ENCODE measurements around the gene KCNN4. TPM values are rescaled to one million over a fixed set of nuclear protein-coding genes. Genes with fewer than 3 reads are reported as not detected.
"Not testable (repeated sequence)": the region's sequence is repeated elsewhere in the genome, so short reads cannot be mapped to it uniquely, and the experiment has no call there.

The KCNN4 gene
- total RNA-seq, 1 experiment from 2014 or later, result 29.7 TPM

DNA sequence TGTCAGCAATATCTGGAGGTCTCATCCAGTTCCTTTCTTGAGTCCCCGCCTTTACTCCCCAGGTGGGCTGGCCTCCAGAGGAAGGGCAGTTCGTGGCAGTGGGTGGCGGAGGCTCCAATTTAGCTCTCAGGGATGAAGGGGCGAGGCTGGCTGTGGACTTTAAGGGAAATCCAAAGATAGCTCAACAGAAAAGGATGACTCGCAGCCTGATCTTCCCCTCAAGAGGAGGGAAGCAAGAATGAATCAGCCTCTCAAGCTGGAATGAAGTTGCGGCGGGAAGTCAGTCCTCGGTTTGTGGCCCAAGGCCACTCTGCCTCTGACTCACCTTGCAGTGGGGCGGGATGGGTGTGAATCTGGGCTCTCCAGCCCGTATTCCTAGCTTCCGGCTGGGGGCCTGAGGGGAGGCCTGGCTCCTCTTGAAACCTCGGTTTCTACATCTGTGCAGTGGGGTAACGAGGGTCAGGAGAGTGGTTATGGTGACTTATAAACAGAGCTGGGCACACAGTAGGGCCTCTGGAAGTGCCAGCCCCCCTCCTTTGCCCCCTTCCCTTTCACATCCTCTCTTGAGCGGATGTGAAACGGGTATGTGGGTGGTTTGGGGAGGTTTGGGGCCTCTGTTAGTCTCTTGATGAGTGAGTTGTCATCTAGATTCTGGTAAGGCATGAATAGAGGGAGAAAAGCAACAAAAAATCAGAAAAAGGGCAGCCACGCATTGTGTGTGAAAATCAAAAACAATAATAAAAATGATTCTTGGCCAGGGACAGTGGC, 15.5 kb downstream of the KCNN4 start:
- Histone ChIP-seq H3K27ac (ENCODE audit: low read length) (peak overlapping the region; percentile 81), H3K4me1 (ENCODE audit: control insufficient read depth, insufficient read depth, low read length) (peaks cover 19% of the 10 kb centered on the region), H3K36me3 (ENCODE audit: control insufficient read depth, insufficient read depth, low read length) (0 out of 2 replicates have a peak, but pooled peaks cover 3% of the 10 kb centered on the region), H3K9me3 (ENCODE audit: control insufficient read depth, insufficient read depth, low read depth, low read length) (no peaks in the 10 kb centered on the region), H3K27me3 (ENCODE audit: control insufficient read depth, insufficient read depth, low read length) (no peaks in the 10 kb centered on the region), H3K4me3 (ENCODE audit: low read depth in 2 of 2, low read length in 2 of 2) (no peak overlapping the region)
- BruUV-seq (replicated peaks), result no TSS peak
- peak; percentile 88 for ATAC-seq
- in situ Hi-C loops (cut with HindIII; ENCODE audit: low pct_unique_long_range_greater_than_20kb, low sequenced_read_pairs) (no loop called here), intact Hi-C loops (cut with micrococcal nuclease; ENCODE audit: unreplicated experiment) (no loop called here)
- no peak for TF ChIP-seq TCF7L2 (IDR thresholded peaks at IDR 0.05; ENCODE audit: low read depth, low read length)
- peak; percentile 31; the same call in 1 of the 2 replicates for TF ChIP-seq POLR2AphosphoS5 (IDR thresholded peaks at IDR 0.05; ENCODE audit: low read depth, low read length)
- no peak for DNase-seq (ENCODE audit: low read depth, low spot score)
- ChIA-PET CTCF (interaction anchor here (0.6 to 1.5 kb wide), 4 partner anchors 12 to 725 kb away, joined by 3 to 9 read pairs (median 5); partner anchors contain the start of gene KCNN4), POLR2A (interaction anchor here (0.6 kb wide), 1 partner anchor 1966 kb away, joined by 6 read pairs; the partner anchor contains the start of gene FBXO46)

DNA sequence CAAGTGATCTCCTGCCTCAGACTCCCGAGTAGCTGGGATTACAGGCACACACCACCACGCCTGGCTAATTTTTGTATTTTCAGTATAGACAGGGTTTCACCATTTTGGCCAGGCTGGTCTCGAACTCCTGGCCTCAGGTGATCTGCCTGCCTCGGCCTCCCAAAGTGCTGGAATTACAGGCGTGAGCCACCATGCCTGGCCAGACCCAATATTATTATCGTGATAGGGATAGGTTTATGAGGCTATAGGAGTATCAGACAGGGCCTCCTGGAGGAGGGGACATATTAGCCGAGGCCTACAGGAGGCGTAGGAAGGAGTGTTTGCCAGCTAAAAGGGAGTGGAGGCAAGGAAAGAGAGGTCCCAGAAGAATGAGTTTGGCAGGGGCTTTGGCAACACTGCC, 16.1 kb downstream of the KCNN4 start:
- H3K4me1 ChIP-seq (ENCODE audit: control insufficient read depth, insufficient read depth, low read length), result peaks cover 19% of the 10 kb centered on the region
- H3K27me3 ChIP-seq (ENCODE audit: control insufficient read depth, insufficient read depth, low read length); in situ Hi-C loops (cut with HindIII; ENCODE audit: low pct_unique_long_range_greater_than_20kb, low sequenced_read_pairs); BruUV-seq (replicated peaks); POLR2A ChIA-PET; H3K4me3 ChIP-seq (ENCODE audit: low read depth in 2 of 2, low read length in 2 of 2); intact Hi-C loops (cut with micrococcal nuclease; ENCODE audit: unreplicated experiment); DNase-seq (ENCODE audit: low read depth, low spot score); H3K9me3 ChIP-seq (ENCODE audit: control insufficient read depth, insufficient read depth, low read depth, low read length); CTCF ChIA-PET; H3K36me3 ChIP-seq (ENCODE audit: control insufficient read depth, insufficient read depth, low read length): not testable (repeated sequence)
- peak; percentile 32 for ATAC-seq
- H3K27ac ChIP-seq (ENCODE audit: low read length), result peak overlapping the region; percentile 81

DNA sequence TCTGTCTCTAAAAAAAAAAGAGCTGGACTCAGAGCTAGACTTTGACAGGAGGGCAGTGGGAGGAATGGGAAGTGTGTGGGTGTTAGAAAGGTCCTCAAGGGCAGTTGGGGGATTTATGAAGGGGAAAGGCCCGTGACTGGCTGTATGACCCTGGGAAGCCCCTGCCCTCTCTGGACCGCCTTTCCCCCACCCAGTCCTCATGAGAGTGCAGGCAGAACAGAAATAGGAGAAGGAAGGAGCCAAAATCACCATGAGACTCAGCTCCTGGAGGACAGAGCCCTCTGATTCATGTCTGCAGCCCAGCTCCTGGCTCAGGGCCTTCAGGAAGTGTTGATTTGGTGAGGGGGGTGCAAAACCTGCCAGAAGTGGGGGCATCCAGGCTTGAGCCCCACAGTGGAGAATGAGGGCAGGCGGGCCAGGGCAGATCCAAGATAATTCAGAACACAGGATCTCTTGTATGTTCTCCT, 17.3 kb downstream of the KCNN4 start:
- POLR2A ChIA-PET, result no interaction called here
- no TSS peak for BruUV-seq (replicated peaks)
- CTCF ChIA-PET, result interaction anchor here (0.8 kb wide), 1 partner anchor 26 kb away, joined by 3 read pairs; no protein-coding TSS in a partner anchor
- Histone ChIP-seq H3K36me3 (ENCODE audit: control insufficient read depth, insufficient read depth, low read length) (no peaks in the 10 kb centered on the region), H3K27ac (ENCODE audit: low read length) (0 out of 2 replicates have a peak overlapping the region, but pooled peaks have one; percentile 7), H3K9me3 (ENCODE audit: control insufficient read depth, insufficient read depth, low read depth, low read length) (no peaks in the 10 kb centered on the region), H3K4me1 (ENCODE audit: control insufficient read depth, insufficient read depth, low read length) (peaks cover 23% of the 10 kb centered on the region), H3K4me3 (ENCODE audit: low read depth in 2 of 2, low read length in 2 of 2) (no peak overlapping the region), H3K27me3 (ENCODE audit: control insufficient read depth, insufficient read depth, low read length) (no peaks in the 10 kb centered on the region)
- TF ChIP-seq, protein P1, sequence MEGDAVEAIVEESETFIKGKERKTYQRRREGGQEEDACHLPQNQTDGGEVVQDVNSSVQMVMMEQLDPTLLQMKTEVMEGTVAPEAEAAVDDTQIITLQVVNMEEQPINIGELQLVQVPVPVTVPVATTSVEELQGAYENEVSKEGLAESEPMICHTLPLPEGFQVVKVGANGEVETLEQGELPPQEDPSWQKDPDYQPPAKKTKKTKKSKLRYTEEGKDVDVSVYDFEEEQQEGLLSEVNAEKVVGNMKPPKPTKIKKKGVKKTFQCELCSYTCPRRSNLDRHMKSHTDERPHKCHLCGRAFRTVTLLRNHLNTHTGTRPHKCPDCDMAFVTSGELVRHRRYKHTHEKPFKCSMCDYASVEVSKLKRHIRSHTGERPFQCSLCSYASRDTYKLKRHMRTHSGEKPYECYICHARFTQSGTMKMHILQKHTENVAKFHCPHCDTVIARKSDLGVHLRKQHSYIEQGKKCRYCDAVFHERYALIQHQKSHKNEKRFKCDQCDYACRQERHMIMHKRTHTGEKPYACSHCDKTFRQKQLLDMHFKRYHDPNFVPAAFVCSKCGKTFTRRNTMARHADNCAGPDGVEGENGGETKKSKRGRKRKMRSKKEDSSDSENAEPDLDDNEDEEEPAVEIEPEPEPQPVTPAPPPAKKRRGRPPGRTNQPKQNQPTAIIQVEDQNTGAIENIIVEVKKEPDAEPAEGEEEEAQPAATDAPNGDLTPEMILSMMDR (IDR thresholded peaks at IDR 0.05), result no peak
- TF ChIP-seq TCF7L2 (IDR thresholded peaks at IDR 0.05; ENCODE audit: low read depth, low read length) (no peak), POLR2AphosphoS5 (IDR thresholded peaks at IDR 0.05; ENCODE audit: low read depth, low read length) (no peak), SIN3A (IDR thresholded peaks at IDR 0.05; ENCODE audit: borderline replicate concordance, insufficient read depth, low read depth, low read length) (no peak)
- intact Hi-C loops (cut with micrococcal nuclease; ENCODE audit: unreplicated experiment), result no loop called here
- DNase-seq (ENCODE audit: low read depth, low spot score) (no peak), ATAC-seq (no peak)
- in situ Hi-C loops (cut with HindIII; ENCODE audit: low pct_unique_long_range_greater_than_20kb, low sequenced_read_pairs), result no loop called here

- no peak for ATAC-seq
- H3K27ac ChIP-seq (ENCODE audit: low read length), result no peak overlapping the region
These were observed 18.0 kb downstream of the KCNN4 start for GRCh38 chr19:43762814-43763213.

More at GRCh38 chr19:43762814-43763213, 18.0 kb downstream of the KCNN4 start:
- Histone ChIP-seq H3K9me3 (ENCODE audit: control insufficient read depth, insufficient read depth, low read depth, low read length) (no peaks in the 10 kb centered on the region), H3K4me1 (ENCODE audit: control insufficient read depth, insufficient read depth, low read length) (peaks cover 23% of the 10 kb centered on the region), H3K36me3 (ENCODE audit: control insufficient read depth, insufficient read depth, low read length) (no peaks in the 10 kb centered on the region), H3K27me3 (ENCODE audit: control insufficient read depth, insufficient read depth, low read length) (no peaks in the 10 kb centered on the region), H3K4me3 (ENCODE audit: low read depth in 2 of 2, low read length in 2 of 2) (no peak overlapping the region)
- intact Hi-C loops (cut with micrococcal nuclease; ENCODE audit: unreplicated experiment) (no loop called here), in situ Hi-C loops (cut with HindIII; ENCODE audit: low pct_unique_long_range_greater_than_20kb, low sequenced_read_pairs) (no loop called here)
- DNase-seq (ENCODE audit: low read depth, low spot score), result no peak
- POLR2A ChIA-PET, result no interaction called here
- BruUV-seq (replicated peaks), result no TSS peak
- CTCF ChIA-PET, result interaction anchor here (0.8 kb wide), 1 partner anchor 27 kb away, joined by 3 read pairs; no protein-coding TSS in a partner anchor
- TF ChIP-seq REST (IDR thresholded peaks at IDR 0.05; ENCODE audit: insufficient read depth in 1 of 2, low read depth in 2 of 2, low read length in 1 of 2), result no peak
- TF ChIP-seq, protein P1 (IDR thresholded peaks at IDR 0.05), result no peak
- no peak for TF ChIP-seq TCF7L2 (IDR thresholded peaks at IDR 0.05; ENCODE audit: low read depth, low read length)
- TF ChIP-seq SIN3A (IDR thresholded peaks at IDR 0.05; ENCODE audit: borderline replicate concordance, insufficient read depth, low read depth, low read length), result no peak
- no peak for TF ChIP-seq POLR2AphosphoS5 (IDR thresholded peaks at IDR 0.05; ENCODE audit: low read depth, low read length)
